Measurements from ENCODE around the gene SP140. TPM values are rescaled to one million over a fixed set of nuclear protein-coding genes. Genes with fewer than 3 reads are reported as not detected.

The SP140 gene
- total and polyA plus RNA-seq, 9 of the 15 experiments (the other 6 are each of a cell fraction or from before 2014, with no cell fraction given), result 0.04 to 1.1 (median 0.57) TPM; not detected in 1

GRCh38 chr2:230323385-230324106 lies 98.0 kb downstream of the SP140 start (continued):
- TF ChIP-seq E2F6 (IDR thresholded peaks at IDR 0.05; ENCODE audit: borderline replicate concordance in 1 of 2, extremely low read depth in 1 of 2, insufficient read depth in 1 of 2, insufficient read length in 1 of 2, low read depth in 1 of 2, low read length in 1 of 2, poor library complexity in 1 of 2, severe bottlenecking in 1 of 2) (peak in 1 of 2 experiments; percentile 39), TFAP4 (CRISPR knock-in tag; IDR thresholded peaks at IDR 0.05; ENCODE audit: borderline replicate concordance) (peak; percentile 37; the same call in 1 of the 2 replicates), MYC (IDR thresholded peaks at IDR 0.05; ENCODE audit: low read depth, low read length) (peak; percentile 46; the same call in 1 of the 2 replicates), MYC (CRISPR knock-in tag; IDR thresholded peaks at IDR 0.05; ENCODE audit: borderline replicate concordance, low read depth) (no peak), TAF1 (IDR thresholded peaks at IDR 0.05; ENCODE audit: control insufficient read depth, extremely low read depth, insufficient read depth, low read length, severe bottlenecking) (peak; percentile 18), ZFPM2 (CRISPR knock-in tag; IDR thresholded peaks at IDR 0.05) (no peak), SP1 (CRISPR knock-in tag; IDR thresholded peaks at IDR 0.05) (0 out of 2 replicates have a peak, but pooled peaks have one; percentile 35), POLR2G (IDR thresholded peaks at IDR 0.05; ENCODE audit: low read depth, low read length) (peak; percentile 67), PRMT5 (CRISPR knock-in tag; IDR thresholded peaks at IDR 0.05) (no peak), RBFOX2 (IDR thresholded peaks at IDR 0.05; ENCODE audit: low read depth, low read length) (peak; percentile 57), ZNF436 (CRISPR knock-in tag; IDR thresholded peaks at IDR 0.05) (no peak), NUFIP1 (IDR thresholded peaks at IDR 0.05; ENCODE audit: partially characterized antibody) (no peak)
- TF ChIP-seq, protein P1, sequence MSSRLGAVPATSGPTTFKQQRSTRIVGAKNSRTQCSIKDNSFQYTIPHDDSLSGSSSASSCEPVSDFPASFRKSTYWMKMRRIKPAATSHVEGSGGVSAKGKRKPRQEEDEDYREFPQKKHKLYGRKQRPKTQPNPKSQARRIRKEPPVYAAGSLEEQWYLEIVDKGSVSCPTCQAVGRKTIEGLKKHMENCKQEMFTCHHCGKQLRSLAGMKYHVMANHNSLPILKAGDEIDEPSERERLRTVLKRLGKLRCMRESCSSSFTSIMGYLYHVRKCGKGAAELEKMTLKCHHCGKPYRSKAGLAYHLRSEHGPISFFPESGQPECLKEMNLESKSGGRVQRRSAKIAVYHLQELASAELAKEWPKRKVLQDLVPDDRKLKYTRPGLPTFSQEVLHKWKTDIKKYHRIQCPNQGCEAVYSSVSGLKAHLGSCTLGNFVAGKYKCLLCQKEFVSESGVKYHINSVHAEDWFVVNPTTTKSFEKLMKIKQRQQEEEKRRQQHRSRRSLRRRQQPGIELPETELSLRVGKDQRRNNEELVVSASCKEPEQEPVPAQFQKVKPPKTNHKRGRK (tag; IDR thresholded peaks at IDR 0.05), result no peak
- TF ChIP-seq, protein P2, sequence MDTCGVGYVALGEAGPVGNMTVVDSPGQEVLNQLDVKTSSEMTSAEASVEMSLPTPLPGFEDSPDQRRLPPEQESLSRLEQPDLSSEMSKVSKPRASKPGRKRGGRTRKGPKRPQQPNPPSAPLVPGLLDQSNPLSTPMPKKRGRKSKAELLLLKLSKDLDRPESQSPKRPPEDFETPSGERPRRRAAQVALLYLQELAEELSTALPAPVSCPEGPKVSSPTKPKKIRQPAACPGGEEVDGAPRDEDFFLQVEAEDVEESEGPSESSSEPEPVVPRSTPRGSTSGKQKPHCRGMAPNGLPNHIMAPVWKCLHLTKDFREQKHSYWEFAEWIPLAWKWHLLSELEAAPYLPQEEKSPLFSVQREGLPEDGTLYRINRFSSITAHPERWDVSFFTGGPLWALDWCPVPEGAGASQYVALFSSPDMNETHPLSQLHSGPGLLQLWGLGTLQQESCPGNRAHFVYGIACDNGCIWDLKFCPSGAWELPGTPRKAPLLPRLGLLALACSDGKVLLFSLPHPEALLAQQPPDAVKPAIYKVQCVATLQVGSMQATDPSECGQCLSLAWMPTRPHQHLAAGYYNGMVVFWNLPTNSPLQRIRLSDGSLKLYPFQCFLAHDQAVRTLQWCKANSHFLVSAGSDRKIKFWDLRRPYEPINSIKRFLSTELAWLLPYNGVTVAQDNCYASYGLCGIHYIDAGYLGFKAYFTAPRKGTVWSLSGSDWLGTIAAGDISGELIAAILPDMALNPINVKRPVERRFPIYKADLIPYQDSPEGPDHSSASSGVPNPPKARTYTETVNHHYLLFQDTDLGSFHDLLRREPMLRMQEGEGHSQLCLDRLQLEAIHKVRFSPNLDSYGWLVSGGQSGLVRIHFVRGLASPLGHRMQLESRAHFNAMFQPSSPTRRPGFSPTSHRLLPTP (IDR thresholded peaks at IDR 0.05; ENCODE audit: borderline replicate concordance, extremely low read depth, insufficient read length), result no peak
- TF ChIP-seq, protein P3, sequence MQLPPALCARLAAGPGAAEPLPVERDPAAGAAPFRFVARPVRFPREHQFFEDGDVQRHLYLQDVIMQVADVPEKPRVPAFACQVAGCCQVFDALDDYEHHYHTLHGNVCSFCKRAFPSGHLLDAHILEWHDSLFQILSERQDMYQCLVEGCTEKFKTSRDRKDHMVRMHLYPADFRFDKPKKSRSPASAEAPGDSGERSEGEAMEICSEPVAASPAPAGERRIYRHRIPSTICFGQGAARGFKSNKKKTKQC (CRISPR knock-in tag; IDR thresholded peaks at IDR 0.05), result no peak
